Activated CD8-positive, alpha-beta memory T cell treated with anti-CD3 and anti-CD28 coated beads, Interleukin-2, amount 50 U/mL, for 4 hours (primary cell): ENCODE data around the gene NPPB.

ENCODE experiments used
- DNase-seq: peaks from one replicate; pipeline ENCODE4 v3.0.0-alpha.2; 2020

The NPPB gene

DNA sequence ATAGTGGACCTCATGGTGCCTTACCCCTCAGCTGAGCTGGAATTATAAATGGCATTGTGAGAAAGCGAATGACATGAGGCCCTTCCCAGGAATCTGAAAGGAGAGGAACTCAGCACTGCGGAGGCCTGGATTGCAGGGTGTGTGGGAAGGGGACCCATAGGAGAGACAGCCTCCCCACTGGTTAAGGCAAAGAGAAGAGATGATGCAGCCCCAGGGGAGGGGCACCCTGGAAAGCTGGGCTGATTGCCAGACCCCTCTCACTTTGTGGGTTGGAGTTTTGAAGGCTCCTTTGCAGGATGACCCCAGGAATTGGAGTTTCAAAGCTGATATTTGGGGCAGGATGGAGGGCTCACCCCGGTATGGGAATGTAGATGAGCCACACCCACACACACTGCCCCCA, 2.0 kb downstream of the NPPB start:
- DNase-seq: no peak

DNA sequence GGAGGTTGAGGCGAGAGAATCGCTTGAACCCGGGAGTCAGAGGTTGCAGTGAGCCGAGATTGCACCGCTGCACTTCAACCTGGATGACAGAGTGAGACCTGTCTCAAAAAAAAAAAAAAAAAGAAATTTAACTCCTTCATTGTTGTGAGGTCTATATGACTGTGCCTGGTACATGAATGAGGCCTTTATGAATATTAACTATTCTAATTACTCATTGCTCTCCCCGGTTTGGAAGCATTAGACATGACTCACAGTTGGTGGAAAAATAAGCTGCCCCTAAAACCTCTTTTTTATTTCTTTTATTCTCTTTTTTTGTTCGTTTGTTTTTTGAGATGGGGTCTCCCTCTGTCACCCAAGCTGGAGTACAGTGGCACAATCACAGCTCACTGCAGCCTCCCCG, 3.3 kb downstream of the NPPB start:
- no peak for DNase-seq

DNA sequence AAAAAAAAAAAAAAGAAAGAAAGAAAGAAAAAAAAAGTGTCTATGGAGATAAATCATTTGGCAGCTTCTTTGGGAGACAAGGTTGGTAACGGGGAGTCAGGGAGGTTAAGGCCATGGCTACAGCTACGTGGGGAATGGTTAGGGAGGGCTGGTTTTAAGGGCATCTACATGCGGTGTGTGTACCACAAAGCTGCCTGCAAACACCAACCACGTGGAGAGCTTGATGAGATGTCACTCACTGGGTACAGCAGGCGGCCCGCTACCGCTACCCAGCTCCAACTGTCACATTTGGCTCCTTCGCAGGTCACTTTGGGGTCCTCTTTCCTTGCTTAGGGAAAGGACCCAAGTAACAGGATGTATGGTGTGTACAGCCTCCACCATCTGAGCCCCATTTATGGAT, 4.2 kb downstream of the NPPB start:
- no peak for DNase-seq

DNA sequence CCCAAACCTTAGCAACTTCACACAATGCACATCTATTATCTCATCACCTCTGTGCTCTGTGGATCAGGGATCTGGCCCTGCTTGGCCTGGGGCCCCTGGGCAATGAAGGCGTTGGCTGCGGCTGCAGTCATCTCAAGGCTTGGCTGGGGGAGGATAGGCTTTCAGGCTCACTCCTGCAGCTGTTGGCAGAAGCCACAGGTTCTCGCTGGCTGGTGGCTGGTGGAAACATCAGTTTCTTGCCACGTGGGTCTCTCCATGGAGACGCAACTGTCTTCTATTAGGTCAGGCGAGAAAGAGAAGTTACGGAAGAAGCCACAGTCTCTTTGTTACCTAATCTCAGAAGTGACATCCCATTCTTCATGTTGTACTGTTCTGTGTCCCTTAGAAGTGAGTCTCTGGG, 7.6 kb downstream of the NPPB start:
- no peak for DNase-seq

DNA sequence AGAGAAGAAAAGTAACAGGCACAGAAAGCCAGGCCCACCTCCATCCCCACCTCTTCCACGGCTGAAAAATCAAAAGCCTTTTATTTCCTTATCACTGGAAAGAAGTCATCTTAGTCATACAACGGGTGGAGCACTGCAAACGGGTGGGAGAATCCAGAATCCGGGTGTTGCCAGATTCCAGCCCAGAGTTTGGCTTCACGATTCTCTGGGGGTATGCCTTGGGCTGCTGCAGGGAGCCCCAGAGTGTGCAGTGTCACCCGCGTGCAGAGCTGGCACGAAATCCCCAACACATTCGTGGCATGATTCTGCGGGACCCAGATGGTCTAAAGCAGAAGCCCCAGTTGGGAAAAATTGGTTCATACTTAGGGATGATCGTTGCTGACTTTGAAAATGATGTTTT, 8.6 kb downstream of the NPPB start:
- DNase-seq: no peak

DNA sequence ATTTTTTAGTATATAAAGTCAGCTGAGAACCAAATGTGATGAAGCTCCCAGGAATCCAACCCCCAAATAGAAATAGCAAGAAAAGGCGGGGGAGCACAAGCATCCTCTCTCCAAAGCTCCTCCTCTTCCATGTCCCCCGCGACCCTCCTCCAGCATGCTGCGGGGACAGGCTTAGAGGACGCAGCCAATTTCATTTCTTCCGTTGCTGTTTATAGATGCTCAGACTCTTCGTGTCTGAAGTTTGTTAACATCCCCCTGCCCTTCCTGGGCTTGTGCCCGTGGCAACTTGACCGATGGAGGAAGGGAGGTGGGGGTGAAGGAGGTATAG, 10.4 kb downstream of the NPPB start:
- no peak for DNase-seq

DNA sequence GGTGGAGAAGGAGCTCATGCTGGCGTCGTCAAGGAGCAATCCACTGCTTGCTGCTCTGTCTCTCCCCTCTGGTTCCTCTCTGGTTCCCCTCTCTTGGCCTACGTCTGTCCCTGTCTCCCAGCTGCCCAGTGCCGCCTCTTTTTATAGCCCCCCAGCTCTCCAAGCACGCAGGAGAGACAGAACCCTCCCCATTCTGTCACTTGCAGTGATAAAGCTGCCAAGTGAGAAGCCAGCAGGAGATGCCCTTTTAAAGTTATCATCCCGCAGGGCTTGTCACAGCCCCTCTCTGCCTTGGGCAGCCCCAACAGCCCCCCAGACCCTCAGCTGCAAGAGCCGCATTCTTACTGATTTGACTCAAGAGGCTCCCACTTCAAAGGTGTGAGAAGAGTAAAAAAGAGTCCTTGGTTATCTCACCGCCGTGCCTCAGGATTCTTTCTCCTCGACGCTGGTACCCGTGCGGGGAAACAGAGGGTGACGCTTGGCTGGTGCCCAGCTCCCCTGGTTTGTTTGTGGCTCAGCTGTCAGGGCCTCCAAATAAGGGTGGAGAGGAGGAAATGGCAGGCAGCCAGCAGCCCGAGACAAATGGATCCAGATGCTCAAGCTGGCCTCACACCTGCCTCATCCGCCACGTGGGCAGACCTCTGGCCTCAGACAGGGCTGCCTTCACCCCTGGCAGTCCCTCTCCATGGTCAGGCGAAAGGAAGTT, 10.9 kb downstream of the NPPB start, which contains the start of gene NPPA:
Gene NPPA (minus strand): TSS at position 117 of the 706 bp plus-strand sequence. CDS start 99 bp downstream, at position 18.
- DNase-seq: no peak

DNA sequence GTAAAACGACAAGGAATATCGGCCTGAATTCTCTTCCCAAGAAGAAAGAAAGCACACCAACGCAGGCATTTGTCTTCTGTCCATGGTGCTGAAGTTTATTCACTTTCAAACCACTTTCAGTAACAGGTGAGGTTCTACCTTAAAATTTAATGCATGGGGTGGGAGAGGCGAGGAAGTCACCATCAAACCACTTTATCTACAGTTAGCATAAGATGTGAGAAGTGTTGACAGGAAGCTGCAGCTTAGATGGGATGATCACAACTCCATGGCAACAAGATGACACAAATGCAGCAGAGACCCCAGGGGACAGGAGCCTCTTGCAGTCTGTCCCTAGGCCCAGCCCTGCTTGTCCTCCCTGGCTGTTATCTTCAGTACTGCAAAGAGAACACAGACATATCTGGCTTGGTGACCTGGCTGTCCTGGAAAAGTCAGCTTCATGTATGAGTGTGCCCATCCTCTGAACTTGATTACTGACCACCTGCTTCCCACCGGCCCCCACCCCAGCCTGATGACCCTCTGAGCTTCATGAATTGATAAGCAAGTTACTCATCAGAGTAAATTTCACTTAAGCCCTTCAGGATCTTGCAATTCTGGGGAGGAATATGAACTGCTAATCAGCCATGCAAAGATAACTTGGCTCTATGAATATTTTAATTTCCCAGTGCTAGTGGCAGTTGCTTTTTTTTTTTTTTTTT, 13.0 kb downstream of the NPPB start:
- no peak for DNase-seq

DNA sequence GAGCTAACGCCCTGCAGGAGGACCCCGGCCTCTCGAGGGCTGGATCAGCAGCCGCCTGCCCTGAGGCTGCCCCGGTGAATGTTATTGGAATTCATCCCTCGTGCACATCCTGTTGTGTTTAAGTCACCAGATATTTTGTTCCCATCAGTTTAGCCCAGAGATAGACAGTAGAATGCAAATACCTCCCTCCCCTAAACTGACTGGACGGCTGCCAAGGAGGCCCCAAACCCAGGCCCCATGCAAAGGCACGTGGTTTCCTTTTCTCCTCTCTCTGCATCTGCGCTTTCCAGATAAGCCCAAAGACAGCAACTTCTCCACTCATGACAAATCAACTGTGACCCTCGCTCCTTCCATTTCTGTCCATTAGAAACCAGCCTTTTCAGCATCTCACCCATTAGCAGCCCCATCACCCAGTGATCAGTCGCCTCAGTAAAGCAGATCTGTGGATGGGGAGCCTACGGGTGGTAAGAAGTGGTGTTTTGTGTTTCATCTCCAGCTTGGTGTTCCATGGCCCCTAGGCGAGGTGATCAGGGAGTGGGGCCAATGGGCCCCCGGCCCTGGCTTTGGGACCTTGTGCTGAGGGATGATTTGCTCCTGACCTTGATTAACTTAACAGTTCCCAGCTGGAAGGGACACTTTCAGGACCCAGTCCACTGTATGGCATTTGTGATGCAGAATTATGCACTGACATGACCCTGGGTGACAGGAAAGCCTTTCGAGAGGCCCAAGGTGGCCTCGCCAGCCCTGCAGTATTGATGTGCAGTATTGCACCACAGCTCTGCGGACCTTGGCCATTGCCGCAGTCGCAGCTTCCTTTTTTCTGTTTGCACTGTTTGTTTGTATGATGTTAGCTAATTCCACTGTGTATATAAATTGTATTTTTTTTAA, 16.3 kb downstream of the NPPB start:
- no peak for DNase-seq

DNA sequence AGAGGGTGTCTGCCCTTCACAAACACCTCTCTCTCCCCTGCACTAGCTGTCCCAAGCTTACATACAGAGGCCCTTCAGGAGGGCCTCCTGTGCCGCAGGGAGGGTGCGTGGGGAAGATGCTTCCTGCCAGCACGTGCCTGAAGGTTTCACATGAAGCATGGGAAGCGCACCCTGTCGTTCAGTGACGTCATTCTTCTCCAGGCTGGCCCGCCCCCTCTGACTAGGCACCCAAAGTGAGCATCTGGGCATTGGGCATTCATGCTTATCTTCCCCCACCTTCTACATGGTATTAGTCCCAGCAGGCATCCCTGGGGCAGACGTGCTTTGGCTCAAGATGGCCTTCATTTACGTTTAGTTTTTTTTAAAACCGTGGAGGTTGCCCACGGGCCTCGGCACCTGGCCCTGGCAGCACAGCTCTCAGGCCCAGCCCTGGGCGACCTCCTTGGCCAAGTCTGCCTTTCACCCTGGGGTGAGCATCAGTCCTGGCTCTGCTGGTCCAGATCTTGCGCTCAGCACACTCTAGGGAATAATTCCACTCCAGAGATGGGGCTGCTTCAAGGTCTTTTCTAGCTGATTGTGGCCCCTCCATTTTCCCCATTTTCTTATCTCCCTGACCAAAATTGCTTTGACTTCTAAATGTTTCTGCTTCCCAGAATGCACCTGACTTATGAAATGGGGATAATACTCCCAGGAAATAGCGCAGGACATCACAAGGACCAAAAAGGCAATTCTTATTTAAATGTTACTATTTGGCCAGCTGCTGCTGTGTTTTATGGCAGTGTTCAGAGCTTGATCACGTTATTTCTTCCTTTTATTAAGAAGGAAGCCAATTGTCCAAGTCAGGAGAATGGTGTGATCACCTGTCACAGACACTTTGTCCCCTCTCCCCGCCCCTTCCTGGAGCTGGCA, 17.2 kb downstream of the NPPB start:
- no peak for DNase-seq

DNA sequence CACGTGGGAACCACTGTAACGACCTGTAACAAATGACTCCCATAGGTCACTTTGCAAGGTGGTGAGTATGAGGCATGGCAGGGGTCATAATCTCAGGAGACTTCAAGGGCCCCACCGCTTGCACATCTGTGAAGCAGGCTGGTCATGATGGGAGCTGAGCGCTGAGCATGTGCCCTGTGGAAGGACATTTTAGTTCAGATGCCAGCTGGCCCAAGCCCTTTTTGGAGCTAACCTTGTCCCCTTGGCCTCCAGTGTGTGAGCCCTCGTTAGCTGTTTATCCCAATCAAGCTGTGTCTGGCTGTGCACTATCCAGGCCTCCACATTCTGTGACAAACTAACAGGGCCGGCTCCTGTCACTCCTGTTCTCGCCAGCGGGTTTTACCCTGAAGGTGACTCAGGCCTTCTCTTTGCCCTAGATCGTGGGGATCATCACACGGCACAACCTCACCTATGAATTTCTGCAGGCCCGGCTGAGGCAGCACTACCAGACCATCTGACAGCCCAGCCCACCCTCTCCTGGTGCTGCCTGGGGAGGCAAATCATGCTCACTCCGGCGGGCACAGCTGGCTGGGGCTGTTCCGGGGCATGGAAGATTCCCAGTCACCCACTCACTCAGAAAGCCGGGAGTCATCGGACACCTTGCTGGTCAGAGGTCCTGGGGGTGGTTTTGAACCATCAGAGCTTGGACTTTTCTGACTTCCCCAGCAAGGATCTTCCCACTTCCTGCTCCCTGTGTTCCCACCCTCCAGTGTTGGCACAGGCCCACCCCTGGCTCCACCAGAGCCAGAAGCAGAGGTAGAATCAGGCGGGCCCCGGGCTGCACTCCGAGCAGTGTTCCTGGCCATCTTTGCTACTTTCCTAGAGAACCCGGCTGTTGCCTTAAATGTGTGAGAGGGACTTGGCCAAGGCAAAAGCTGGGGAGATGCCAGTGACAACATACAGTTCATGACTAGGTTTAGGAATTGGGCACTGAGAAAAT, 18.7 kb downstream of the NPPB start:
- no peak for DNase-seq

DNA sequence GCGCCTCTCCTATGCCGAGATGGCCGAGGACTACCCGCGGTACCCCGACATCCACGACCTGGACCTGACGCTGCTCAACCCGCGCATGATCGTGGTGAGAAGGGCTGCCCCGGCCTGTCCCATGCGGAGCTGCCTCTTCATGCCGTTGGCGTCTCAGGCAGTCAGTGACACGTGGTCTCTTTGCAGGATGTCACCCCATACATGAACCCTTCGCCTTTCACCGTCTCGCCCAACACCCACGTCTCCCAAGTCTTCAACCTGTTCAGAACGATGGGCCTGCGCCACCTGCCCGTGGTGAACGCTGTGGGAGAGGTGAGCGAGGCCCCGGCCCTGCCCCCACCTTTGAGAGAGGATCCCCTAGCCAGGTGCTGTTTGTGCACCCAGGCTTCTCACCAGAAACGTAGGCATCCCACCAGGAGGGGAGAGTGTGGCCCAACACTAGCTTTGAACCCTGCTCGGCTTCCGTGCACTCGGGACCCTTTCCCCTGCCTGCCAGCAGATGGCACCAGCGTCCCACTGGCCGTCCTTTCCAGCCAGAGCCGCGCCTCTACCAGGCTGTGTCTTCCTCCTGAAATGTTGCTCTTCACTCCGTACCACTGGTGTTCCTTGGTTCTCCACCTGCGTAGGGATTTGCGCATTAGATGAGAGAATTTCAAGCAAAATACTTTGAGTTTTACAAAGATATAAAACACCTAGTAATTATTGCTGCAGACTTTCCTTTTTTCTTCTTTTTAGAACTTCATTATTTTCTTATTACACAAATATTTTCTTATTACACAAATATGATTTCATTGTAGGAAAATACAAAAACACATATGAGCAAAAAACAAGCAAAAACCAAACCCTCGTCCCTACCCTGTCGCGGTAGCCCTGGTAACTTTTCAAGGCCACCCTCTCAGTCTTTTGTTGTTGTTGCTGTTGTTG, 20.1 kb downstream of the NPPB start:
- peak; percentile 78 for DNase-seq

DNA sequence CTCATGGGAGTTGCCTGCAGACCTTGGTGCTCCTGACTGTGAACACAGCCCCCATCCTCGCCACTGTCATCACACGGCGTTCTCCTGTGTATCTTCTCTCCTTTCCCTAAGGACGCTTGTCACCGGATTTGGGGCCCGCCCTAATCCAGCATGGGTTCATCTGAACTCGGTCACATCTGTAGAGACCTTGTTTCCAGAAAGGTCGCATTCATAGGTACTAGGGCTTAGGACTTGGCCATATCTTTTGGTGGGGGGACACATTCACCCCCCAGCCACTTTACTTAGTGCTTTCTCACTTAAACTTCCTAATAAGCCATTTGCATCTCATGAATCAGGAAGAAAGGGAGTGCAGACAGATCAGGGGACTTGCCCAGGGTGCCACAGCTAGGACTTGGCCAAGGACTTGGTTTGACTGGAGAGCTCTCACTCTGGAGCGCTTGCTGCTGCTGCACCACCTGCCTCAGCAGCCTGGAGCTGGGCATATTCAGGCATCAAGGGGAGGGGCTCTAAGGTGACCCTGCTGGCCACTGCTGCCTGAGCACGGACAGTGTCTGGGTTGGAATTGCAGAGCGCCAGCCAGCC, 20.9 kb downstream of the NPPB start:
- DNase-seq: no peak

DNA sequence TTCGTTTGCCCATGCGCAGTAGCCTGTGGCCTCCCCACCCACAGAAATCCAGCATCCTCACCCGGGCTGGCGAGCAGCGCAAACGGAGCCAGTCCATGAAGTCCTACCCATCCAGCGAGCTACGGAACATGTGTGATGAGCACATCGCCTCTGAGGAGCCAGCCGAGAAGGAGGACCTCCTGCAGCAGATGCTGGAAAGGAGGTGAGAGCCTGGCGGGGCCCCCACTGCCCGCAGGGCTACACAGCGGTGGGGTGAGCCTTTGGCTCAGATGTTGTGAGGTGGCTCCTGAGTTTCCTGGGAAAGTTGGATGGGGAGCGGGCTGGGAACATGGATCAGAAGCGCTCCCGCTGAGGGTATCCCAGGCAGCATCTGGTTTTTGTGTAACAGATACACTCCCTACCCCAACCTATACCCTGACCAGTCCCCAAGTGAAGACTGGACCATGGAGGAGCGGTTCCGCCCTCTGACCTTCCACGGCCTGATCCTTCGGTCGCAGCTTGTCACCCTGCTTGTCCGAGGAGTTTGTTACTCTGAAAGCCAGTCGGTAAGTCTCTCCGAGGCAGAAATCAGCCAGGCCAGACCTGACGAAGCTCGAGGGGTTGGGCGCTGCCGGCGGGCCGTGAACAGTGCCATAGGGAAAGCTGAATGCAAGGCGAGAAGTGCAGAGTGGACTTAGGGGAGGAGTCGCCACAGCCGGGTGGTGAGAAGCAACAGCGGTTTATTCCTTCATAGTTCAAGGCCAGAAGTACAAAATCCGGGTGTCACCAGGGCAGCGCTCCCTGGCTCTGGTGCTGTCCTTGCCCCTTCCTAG, 21.6 kb downstream of the NPPB start:
- DNase-seq: no peak

DNA sequence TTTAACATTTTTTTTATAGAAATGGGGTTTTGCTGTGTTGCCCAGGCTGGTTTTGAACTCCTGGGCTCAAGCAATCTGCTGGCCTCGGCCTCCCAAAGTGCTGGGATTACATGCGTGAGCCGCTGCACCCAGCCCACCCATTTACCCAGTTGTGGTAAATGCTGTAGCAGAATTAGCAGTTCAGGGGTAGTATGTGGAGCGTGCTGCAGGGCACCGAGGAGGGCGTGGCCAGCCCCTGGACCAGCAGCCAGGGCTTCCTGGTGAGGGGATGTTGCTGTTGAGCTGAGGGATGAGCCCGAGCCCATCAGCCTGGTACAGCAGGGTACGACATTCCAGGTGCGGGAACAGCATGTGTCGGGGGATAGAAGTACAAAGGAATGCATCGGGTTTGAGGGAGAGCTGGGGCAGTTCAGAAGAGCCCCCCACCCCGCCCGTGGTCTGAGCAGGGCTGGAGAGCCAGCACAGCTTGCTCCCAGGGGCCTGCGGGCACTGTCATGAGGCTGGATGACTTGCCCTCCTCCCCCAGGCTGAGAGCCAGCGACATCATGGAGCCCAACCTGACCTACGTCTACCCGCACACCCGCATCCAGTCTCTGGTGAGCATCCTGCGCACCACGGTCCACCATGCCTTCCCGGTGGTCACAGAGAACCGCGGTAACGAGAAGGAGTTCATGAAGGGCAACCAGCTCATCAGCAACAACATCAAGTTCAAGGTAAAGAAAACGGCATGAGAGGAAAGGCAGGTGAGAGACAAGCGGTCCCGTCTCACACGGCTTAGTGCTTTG, 23.1 kb downstream of the NPPB start:
- DNase-seq: no peak

DNA sequence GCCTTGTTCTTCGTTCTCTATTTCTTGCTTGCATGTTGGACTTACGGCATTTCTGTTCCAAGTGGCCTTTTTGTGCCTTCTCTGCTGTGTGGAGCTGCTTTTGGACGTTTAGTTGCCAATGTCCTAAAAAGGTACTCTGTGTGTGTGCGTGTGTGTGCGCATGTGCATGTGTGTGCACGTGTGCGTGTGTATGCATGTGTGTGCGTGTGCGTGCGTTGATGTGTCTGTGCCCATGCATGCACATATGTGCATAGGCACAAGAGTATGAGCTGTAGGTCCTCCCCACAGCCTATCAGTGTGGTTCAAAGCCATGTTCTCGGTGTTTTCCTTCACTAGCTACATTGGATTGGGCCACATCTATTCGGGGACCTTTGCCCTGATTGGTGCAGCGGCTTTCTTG, 24.8 kb downstream of the NPPB start:
- DNase-seq: no peak

DNA sequence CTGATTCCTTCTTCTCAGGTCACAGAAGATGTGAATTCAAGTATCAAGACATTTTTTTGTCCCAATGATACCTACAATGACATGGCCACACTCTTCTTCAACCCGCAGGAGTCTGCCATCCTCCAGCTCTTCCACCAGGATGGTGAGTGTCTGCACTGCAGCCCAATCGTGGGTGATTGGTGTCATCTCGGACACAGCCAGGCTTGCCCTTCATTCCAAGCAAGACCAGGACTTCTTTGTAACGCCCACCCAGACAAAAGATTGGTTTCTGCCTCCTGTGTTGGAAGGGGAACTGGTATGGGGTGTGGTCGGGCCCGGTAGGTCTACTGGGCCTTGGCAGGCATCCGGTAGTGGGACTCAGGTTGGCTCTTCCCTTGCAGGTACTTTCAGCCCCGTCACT, 25.2 kb downstream of the NPPB start:
- no peak for DNase-seq
